HK-2 (cell line): ENCODE results near the gene PPP1R15A.
"Not testable (repeated sequence)": the region's sequence is repeated elsewhere in the genome, so short reads cannot be mapped to it uniquely, and the experiment has no call there.

Source experiments
- DNase-seq: peaks from one replicate; pipeline ENCODE4 v3.0.0-alpha.2; 2018; ENCODE audit not compliant: unreplicated experiment

The PPP1R15A gene

GRCh38 chr19:48881741-48882657, 9.8 kb downstream of the PPP1R15A start:
- no peak for DNase-seq

GRCh38 chr19:48883726-48884125, 11.5 kb downstream of the PPP1R15A start:
- DNase-seq, result no peak

GRCh38 chr19:48887861-48888612, 15.8 kb downstream of the PPP1R15A start:
- no peak for DNase-seq

GRCh38 chr19:48889496-48889895, 17.3 kb downstream of the PPP1R15A start:
- DNase-seq, result not testable (repeated sequence)

GRCh38 chr19:48890551-48890950, 18.3 kb downstream of the PPP1R15A start:
- no peak for DNase-seq

GRCh38 chr19:48895226-48895625, 23.0 kb downstream of the PPP1R15A start:
- DNase-seq, result no peak

GRCh38 chr19:48896191-48896720, 24.0 kb downstream of the PPP1R15A start:
- no peak for DNase-seq

GRCh38 chr19:48897181-48897580, 25.0 kb downstream of the PPP1R15A start:
- no peak for DNase-seq

- not testable (repeated sequence) for DNase-seq
Observed at GRCh38 chr19:48899386-48899749, 27.1 kb downstream of the PPP1R15A start.

GRCh38 chr19:48899781-48900476, 27.7 kb downstream of the PPP1R15A start, which contains the start of gene NUCB1:
Gene NUCB1, plus strand, starts transcription at chr19:48900312. Its CDS starts 485 bp downstream, at chr19:48900797.
- DNase-seq, result peak; percentile 99

GRCh38 chr19:48900477-48901406, 28.5 kb downstream of the PPP1R15A start:
- no peak for DNase-seq

GRCh38 chr19:48902291-48902690, 30.1 kb downstream of the PPP1R15A start:
- DNase-seq, result not testable (repeated sequence)

GRCh38 chr19:48903788-48904187, 31.6 kb downstream of the PPP1R15A start:
- DNase-seq, result not testable (repeated sequence)

- no peak for DNase-seq
Observed at GRCh38 chr19:48905664-48906063, 33.4 kb downstream of the PPP1R15A start.

GRCh38 chr19:48906324-48906723, 34.1 kb downstream of the PPP1R15A start:
- no peak for DNase-seq

- no peak for DNase-seq
Observed at GRCh38 chr19:48907671-48908070, 35.5 kb downstream of the PPP1R15A start.

GRCh38 chr19:48909424-48910077, 37.3 kb downstream of the PPP1R15A start:
- DNase-seq, result not testable (repeated sequence)

- no peak for DNase-seq
Observed at GRCh38 chr19:48910803-48911202, 38.6 kb downstream of the PPP1R15A start.

- DNase-seq, result no peak
Observed at GRCh38 chr19:48913114-48913889, 41.1 kb downstream of the PPP1R15A start.
